Measurements from ENCODE around the gene ATP2C2. TPM values are rescaled to one million over a fixed set of nuclear protein-coding genes. Genes with fewer than 3 reads are reported as not detected.

The ATP2C2 gene
- total RNA-seq, 1 experiment from 2014 or later: 0.67 TPM

- CTCF ChIA-PET: no interaction called here
These were observed 28.2 kb downstream of the ATP2C2 start for GRCh38 chr16:84396537-84397008.

GRCh38 chr16:84397090-84397489, 28.8 kb downstream of the ATP2C2 start:
- peaks cover 3% of the 10 kb centered on the region for H3K27me3 ChIP-seq (ENCODE audit: control insufficient read depth, insufficient read depth, low read length)
- BruUV-seq (replicated peaks): no TSS peak
- no peak for TF ChIP-seq POLR2AphosphoS5 (IDR thresholded peaks at IDR 0.05; ENCODE audit: low read depth, low read length)
- TF ChIP-seq SIN3A (IDR thresholded peaks at IDR 0.05; ENCODE audit: borderline replicate concordance, insufficient read depth, low read depth, low read length): no peak
- no peak for TF ChIP-seq REST (IDR thresholded peaks at IDR 0.05; ENCODE audit: insufficient read depth in 1 of 2, low read depth in 2 of 2, low read length in 1 of 2)
- TF ChIP-seq TCF7L2 (IDR thresholded peaks at IDR 0.05; ENCODE audit: low read depth, low read length): no peak
- no peak; the same call in 1 of the 2 replicates for TF ChIP-seq CTCF (IDR thresholded peaks at IDR 0.05)
- H3K36me3 ChIP-seq (ENCODE audit: control insufficient read depth, insufficient read depth, low read length): no peaks in the 10 kb centered on the region
- intact Hi-C loops (cut with micrococcal nuclease; ENCODE audit: unreplicated experiment) (no loop called here), in situ Hi-C loops (cut with HindIII; ENCODE audit: low pct_unique_long_range_greater_than_20kb, low sequenced_read_pairs) (no loop called here)
- no peaks in the 10 kb centered on the region for H3K9me3 ChIP-seq (ENCODE audit: control insufficient read depth, insufficient read depth, low read depth, low read length)
- no peak overlapping the region for H3K27ac ChIP-seq (ENCODE audit: low read length)
- DNase-seq (ENCODE audit: low read depth, low spot score) (no peak), ATAC-seq (no peak)
- ChIA-PET POLR2A (no interaction called here), CTCF (no interaction called here)
- no peak overlapping the region for H3K4me3 ChIP-seq (ENCODE audit: low read depth in 2 of 2, low read length in 2 of 2)
- H3K4me1 ChIP-seq (ENCODE audit: control insufficient read depth, insufficient read depth, low read length): no peaks in the 10 kb centered on the region

More at GRCh38 chr16:84396537-84397008, 28.2 kb downstream of the ATP2C2 start:
- no peaks in the 10 kb centered on the region for H3K4me1 ChIP-seq (ENCODE audit: control insufficient read depth, insufficient read depth, low read length)
- in situ Hi-C loops (cut with HindIII; ENCODE audit: low pct_unique_long_range_greater_than_20kb, low sequenced_read_pairs): no loop called here
- ATAC-seq: no peak
- H3K27me3 ChIP-seq (ENCODE audit: control insufficient read depth, insufficient read depth, low read length): peaks cover 3% of the 10 kb centered on the region; the same call in 1 of the 2 replicates
- DNase-seq (ENCODE audit: low read depth, low spot score): no peak
- no TSS peak for BruUV-seq (replicated peaks)
- H3K36me3 ChIP-seq (ENCODE audit: control insufficient read depth, insufficient read depth, low read length): no peaks in the 10 kb centered on the region
- H3K9me3 ChIP-seq (ENCODE audit: control insufficient read depth, insufficient read depth, low read depth, low read length): no peaks in the 10 kb centered on the region
- TF ChIP-seq POLR2AphosphoS5 (IDR thresholded peaks at IDR 0.05; ENCODE audit: low read depth, low read length) (no peak), CTCF (IDR thresholded peaks at IDR 0.05) (no peak), REST (IDR thresholded peaks at IDR 0.05; ENCODE audit: insufficient read depth in 1 of 2, low read depth in 2 of 2, low read length in 1 of 2) (no peak), TCF7L2 (IDR thresholded peaks at IDR 0.05; ENCODE audit: low read depth, low read length) (no peak), SIN3A (IDR thresholded peaks at IDR 0.05; ENCODE audit: borderline replicate concordance, insufficient read depth, low read depth, low read length) (no peak)
- POLR2A ChIA-PET: no interaction called here
- intact Hi-C loops (cut with micrococcal nuclease; ENCODE audit: unreplicated experiment): no loop called here
- H3K4me3 ChIP-seq (ENCODE audit: low read depth in 2 of 2, low read length in 2 of 2): no peak overlapping the region
- no peak overlapping the region for H3K27ac ChIP-seq (ENCODE audit: low read length)

Data from Panc1 (cell line).